Mesangial cell (primary cell): ENCODE measurements around the gene SUN3. TPM values are rescaled to one million over a fixed set of nuclear protein-coding genes. Genes with fewer than 3 reads are reported as not detected.

ENCODE experiments used
- total RNA-seq: library from RNA; depleted of rRNA; stranded (reverse); fragments of >200 nt; gene quantifications from 2 replicates; pipeline ENCODE4 v1.2.3, GENCODE V29; 2015

Gene SUN3
- 0.51 TPM in 1 of 2 replicates, not detected in the other for total RNA-seq

GRCh38 chr7:48028938-48029337 lies at the start of gene SUN3:
Gene SUN3, minus strand, starts transcription at chr7:48029107. Its CDS starts 169 bp downstream, at chr7:48028938.

GRCh38 chr7:48035301-48035966 lies 6.5 kb upstream of the SUN3 start, which contains the start of gene C7orf57:
Gene C7orf57, plus strand, starts transcription at chr7:48035543. Its CDS starts 766 bp downstream, at chr7:48036309.

GRCh38 chr7:47979145-47979831 lies 49.6 kb downstream of the SUN3 start, which contains the start of gene HUS1:
Gene HUS1, minus strand, starts transcription at chr7:47979615. Its CDS starts 96 bp downstream, at chr7:47979519.

DNA sequence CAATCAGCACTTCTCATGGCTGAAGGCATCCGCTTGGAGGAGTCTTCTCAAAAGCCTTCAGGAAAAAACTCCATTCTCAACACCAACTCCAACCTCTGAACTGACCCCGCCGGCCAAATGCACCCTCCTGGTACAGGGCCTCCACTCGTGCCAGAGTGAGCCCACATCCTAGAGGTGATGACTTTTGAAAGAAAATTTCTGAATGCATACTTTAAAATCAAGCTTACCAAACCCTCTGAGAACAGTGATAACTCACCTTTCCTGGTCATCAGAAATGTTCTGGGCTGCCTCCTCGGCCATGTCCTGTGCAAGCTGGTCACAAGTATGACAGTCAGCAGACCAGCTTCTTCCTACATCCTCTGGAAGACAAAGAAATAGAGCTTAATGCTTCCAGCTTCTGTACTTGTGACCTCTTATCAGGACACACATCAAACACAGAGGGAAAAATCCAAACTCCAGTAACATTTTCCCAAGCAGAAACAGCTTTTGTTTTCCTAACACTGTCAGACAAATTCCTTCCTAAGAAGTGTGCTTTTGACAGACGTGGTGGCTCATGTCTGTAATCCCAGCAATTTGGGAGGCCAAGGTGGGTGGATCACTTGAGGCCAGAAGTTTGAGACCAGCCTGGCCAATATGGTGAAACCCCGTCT lies 80.6 kb downstream of the SUN3 start, which contains the start of gene PKD1L1:
PKD1L1 (minus strand) TSS at position 326 of the 650 bp plus-strand sequence; CDS start at position 300, 26 bp downstream.

Other genes starting within 250 kb of the SUN3 start
- gene PKD1L1, start 80.6 kb downstream of the SUN3 start, total RNA-seq: under 0.01 TPM in 1 of 2 replicates, not detected in the other
- gene HUS1, start 49.5 kb downstream of the SUN3 start, total RNA-seq: 10.9 and 16.3 TPM in 2 replicates
- 0.13 and 0.16 TPM in 2 replicates for gene C7orf57, start 6.4 kb upstream of the SUN3 start, total RNA-seq
- gene UPP1, start 60.2 kb upstream of the SUN3 start, total RNA-seq: 27.4 and 39.6 TPM in 2 replicates
- gene ABCA13, start 142.4 kb upstream of the SUN3 start, total RNA-seq: 0.38 and 0.65 TPM in 2 replicates